WTC11 (cell line): Measurements from ENCODE around the gene VPS33B.

Experiments used
- USF1 ChIP-seq: sonication (generic); formaldehyde crosslinking; IDR thresholded peaks from 2 replicates; pipeline ENCODE4 v1.8.0; 2022; ENCODE audit warnings: mild to moderate bottlenecking, missing genetic modification reagents
- TF ChIP-seq, protein P1 (sequence below): fragments of 200-600 bp; IDR thresholded peaks from 2 replicates; pipeline ENCODE4 v1.8.0; 2022; ENCODE audit warnings: antibody characterized with exemption

DNA sequence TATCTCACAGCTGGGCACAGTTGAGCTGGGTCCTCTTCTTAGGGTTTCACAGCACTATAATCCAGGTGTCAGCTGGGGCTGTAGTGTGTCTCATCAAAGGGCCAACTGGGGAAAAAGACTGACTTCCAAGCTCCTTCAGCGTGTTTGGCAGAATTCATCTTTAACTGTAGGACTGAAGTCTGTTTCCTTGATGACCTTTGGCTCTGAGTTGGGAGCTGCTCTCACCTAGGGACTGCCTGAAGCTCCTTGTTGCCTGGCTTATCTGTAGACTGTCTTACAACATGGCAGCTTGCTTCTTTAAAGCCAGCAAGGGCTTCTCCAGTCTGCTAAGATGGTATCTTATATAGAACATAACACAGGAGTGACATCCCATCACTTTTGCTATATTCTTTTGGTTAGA is 5.3 kb upstream of the VPS33B start:
- no peak for TF ChIP-seq USF1 (CRISPR knock-in tag)
- TF ChIP-seq, protein P1, sequence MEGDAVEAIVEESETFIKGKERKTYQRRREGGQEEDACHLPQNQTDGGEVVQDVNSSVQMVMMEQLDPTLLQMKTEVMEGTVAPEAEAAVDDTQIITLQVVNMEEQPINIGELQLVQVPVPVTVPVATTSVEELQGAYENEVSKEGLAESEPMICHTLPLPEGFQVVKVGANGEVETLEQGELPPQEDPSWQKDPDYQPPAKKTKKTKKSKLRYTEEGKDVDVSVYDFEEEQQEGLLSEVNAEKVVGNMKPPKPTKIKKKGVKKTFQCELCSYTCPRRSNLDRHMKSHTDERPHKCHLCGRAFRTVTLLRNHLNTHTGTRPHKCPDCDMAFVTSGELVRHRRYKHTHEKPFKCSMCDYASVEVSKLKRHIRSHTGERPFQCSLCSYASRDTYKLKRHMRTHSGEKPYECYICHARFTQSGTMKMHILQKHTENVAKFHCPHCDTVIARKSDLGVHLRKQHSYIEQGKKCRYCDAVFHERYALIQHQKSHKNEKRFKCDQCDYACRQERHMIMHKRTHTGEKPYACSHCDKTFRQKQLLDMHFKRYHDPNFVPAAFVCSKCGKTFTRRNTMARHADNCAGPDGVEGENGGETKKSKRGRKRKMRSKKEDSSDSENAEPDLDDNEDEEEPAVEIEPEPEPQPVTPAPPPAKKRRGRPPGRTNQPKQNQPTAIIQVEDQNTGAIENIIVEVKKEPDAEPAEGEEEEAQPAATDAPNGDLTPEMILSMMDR: no peak
